Measurements from ENCODE around the gene MAGEA11.
"Not testable (repeated sequence)": the region's sequence is repeated elsewhere in the genome, so short reads cannot be mapped to it uniquely, and the experiment has no call there.

DNA sequence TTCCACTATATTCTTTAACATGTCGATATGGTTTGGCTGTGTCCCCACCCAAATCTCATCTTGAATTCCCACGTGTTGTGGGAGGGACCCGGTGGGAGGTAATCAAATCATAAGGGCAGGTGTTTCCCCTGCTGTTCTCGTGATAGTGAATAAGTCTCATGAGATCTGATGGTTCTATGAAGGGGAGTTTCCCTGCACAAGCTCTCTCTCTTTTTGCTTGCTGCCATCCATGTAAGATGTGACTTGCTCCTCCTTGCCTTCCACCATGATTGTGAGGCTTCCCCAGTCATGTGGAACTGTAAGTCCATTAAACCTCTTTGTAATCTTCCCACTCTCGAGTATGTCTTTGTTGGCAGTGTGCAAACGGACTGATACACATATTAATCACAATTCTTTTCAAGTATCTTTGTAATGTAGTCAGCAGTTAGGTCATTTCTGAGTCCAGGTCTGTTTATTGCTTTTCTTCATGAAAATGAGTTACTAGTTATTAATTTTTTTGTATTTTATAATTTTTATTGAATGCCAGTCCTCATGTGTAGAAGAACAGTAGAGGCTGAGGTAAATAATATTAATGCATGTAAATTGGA, 19.1 kb upstream of the MAGEA11 start:
- TF ChIP-seq, protein P1, sequence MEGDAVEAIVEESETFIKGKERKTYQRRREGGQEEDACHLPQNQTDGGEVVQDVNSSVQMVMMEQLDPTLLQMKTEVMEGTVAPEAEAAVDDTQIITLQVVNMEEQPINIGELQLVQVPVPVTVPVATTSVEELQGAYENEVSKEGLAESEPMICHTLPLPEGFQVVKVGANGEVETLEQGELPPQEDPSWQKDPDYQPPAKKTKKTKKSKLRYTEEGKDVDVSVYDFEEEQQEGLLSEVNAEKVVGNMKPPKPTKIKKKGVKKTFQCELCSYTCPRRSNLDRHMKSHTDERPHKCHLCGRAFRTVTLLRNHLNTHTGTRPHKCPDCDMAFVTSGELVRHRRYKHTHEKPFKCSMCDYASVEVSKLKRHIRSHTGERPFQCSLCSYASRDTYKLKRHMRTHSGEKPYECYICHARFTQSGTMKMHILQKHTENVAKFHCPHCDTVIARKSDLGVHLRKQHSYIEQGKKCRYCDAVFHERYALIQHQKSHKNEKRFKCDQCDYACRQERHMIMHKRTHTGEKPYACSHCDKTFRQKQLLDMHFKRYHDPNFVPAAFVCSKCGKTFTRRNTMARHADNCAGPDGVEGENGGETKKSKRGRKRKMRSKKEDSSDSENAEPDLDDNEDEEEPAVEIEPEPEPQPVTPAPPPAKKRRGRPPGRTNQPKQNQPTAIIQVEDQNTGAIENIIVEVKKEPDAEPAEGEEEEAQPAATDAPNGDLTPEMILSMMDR (conservative IDR thresholded peaks at IDR 0.05; ENCODE audit: low read depth in 2 of 2): not testable (repeated sequence)
- TF ChIP-seq EZH2phosphoT487 (IDR thresholded peaks at IDR 0.05; ENCODE audit: unreplicated experiment): not testable (repeated sequence)

Measured in GM23338 (cell line).